HG03135 (cell line): Measurements from ENCODE around the gene PHACTR2.

ENCODE experiments used
- ATAC-seq: cut with Tn5 transposase; IDR thresholded peaks from one replicate; pipeline ENCODE4 v1.9.1; 2021; ENCODE audit warnings: mild to moderate bottlenecking, moderate library complexity; ENCODE audit not compliant: unreplicated experiment

Gene PHACTR2

DNA sequence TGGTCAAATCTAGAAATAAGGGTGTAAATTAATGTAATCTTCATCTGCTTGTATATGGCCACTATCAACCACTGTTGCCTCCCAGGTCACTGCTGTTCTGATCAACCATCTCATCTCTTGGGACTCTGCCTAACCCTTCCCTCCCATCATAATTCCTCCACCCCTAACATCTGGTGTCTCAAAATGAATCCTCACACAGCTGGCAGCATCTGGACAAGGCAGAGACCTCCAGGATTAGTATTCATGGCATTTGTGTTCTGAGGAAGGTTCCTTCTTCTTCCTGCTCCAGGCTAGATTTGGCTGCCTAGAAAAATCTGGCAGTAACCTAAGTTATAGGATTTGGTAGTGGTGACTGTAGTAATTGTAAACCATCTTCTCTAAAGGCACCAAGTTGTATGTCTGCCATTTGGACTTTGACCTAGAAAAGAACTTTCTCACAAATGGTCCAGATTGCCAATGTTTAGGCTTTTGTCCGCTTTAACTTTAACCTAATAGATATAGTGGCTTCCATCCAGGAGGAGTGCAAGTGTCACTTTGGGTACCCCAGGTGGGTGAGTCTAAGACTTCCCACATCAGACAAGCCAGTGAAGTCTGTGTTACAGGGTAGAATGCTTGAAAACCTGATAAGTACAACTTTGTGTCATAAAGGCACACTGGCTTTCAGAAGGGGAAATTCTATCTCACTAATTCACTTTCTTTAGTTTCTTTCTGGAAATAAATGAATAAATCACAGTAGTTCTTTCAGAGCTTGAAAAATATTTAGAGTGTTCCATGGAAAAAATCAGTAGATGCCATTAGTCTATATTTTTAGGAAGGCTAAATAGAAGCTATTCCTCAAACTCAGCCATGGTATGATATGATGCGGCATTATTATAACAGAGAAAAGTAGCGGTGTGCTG, 3.0 kb upstream of the PHACTR2 start:
- no peak for ATAC-seq

DNA sequence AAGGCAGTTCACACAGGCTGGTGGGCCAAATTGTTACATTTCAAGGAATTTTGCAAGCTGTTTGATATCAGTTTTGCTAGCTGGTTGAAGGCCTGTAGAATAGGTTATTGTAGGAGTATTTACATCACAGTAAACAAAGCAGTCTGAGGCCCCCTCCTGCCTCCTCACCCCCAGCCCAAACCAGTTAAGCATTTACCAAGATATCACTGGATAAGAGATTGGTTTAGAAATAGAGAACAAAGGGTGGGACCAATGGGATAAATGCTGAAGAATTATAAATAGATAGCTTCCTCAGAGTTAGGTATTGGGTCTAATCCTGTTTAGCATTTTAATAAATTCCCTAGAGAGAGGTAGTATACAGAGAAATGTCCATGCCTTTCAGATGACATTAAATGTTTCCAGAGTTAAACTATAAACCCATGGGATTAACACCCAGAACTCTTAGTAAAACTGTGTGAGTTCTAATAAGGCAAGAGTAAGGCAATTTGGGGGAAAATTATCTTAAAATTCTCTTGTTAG, 2.3 kb upstream of the PHACTR2 start:
- ATAC-seq: no peak

DNA sequence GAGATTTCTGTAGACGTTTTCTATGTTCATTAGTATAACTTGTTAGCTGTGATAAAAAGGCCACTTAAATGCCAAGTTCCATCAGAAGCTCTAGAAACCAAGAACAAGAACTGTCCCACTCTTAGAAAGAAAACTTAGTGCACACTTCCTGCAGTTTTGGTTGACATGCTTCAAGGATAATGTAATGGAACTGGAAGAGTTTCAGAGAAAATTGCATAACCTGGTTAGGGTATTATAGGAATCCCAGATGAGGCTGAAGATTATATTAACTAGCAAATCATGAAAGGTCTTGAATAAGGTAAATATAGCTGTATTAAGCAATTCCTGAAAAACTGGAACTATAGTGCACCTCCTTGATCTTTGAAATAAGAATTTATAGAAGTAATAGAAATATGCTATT, 1.8 kb upstream of the PHACTR2 start:
- ATAC-seq: no peak

DNA sequence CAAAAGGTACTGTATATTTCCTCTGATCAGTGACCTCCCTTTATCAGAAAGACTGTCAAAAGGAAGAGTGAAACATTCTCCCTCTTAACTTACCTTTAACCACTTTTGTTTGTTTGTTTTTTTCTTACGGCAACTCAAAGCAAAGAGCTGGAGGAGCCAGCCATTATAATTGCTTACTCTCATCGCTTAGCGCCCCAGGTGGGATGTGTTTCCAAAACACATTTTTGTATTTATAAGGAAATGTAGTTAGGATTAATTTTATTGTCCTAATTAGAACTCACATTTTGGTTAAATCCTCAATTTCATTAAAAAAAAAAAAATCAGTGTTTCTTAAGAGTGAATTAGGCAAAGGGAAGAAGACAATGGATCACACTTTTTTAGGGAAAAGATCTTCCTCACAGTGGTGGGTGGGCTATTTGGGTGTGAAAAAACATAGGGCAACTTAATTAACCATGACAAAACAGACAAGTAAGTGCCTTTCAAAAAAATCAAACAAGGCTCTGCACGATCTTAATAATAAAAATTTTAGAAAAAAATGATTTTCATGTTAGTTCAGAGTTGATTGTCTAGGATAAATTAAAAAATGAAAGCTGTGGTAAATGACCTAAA, 1.2 kb upstream of the PHACTR2 start:
- no peak for ATAC-seq

DNA sequence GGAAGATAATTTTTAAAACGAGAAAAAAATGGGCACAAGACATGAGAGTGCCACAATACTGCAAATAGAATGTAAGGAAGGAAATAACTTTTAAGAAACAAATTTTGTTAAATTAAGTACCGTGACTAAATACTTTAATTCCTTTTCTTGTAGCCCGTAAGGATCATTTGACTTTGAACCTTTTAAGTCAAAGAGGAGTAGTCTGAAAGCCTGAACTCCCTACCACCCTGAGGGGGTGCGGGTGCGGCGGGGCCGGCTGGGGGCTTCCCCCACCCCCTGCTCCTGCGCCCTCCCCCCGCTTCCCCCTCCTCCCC, 231 bp upstream of the PHACTR2 start:
- no peak for ATAC-seq

DNA sequence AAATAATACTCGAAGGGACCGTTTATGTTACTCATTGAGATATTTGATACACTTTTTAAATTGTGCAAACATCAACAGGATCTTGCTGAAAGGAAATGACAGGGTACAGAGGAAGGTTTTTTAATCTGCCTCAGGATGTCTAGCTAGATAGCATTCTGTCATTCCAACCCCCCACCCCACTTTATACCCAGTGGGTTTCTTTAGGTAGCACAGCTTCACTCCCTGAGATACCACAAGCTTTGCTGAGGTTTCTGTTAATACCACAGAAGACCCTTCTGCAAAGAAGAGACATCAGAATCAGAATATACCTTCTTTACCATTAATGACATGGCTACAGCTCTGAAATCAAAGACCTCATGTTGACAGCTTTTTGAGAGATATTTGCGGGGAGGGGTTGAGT, 1.3 kb downstream of the PHACTR2 start:
- ATAC-seq: no peak

DNA sequence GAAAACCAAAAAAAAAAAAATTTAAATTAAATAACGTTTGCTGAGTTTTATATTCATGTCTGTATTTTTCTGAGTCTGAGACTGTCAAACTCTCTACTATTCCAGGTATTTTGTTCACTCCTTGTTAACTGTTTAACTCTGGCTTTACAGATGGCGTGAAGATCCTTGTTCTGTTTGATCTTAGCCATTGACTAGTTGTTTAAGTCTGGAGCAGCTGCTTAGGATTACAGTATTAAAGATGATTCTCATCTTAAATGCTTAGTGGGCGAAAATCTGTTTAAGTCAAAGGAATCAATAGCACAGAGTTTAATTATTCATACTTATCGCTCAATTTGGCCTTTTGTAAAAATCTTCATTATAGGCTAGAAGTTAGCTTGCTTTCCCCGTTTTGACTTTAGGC, 2.4 kb downstream of the PHACTR2 start:
- ATAC-seq: no peak

DNA sequence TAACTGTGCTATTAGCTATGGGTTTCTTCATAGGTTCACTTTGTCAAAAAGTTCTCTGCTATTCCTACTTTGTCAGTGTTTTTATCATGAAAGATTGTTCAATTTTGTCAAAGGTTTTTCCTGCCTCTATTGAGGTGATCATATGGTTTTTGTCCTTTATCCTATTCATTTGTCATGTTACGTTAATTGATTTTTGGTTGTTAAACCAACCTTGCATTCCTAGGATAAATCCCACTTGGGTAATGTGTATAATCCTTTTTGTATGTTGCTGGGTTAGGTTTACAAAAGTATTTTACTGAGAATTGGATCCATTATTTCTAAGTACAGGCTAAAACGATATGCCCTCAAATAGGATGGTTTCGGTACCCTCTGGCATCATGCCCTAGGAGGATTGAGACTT, 5.0 kb downstream of the PHACTR2 start:
- ATAC-seq: no peak

DNA sequence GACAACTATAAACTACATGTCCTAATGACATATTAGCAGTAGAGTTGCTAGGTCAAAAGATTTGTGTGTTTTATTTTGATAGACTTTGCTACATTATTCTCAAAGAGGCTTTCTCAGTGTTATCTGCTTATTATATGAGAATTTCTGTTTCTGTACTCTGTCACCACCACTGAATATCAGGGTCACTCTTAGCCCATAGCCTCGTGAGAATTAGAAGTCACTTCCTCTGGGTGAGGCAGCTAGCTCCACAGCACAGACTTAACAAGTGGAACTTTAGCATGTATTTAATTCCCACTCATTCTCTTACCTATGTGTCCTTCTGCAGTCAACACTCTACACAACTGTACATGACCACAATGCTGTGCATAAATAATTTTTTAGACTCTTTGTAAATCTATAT, 6.7 kb downstream of the PHACTR2 start:
- no peak for ATAC-seq

DNA sequence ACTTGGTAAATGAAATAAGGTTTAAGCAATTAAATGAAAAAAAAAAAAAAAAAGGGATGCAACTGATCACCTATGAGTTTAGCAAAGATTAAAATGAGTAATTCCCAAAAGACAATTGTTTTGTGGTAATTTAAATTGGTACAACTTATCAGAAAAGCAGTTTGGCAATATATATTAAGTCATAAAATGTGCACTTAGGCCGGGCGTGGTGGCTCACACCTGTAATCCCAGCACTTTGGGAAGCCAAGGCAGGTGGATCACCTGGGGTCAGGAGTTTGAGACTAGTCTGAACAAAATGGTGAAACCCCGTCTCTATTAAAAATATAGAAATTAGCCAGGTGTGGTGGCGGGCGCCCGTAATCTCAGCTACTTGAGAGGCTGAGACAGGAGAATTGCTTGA, 7.9 kb downstream of the PHACTR2 start:
- no peak for ATAC-seq

DNA sequence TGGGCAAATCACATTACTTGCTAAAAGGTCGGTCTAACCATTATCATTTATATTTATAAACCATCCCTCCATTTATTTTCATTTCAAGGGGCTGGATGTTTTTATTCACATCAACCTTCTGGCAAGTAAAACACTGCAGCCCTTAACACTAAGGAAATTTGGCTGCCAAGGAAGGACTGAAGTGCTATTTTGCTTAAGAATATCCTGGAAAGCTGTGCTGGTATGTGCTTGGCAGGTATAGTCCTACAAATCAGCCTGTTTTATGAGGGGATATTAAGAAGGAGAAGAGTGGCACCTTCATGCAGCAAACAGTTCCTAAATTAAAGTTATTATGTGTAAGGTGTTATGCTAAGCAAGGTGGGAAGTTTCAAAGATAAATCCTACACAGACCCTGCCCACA, 9.8 kb downstream of the PHACTR2 start:
- ATAC-seq: no peak

DNA sequence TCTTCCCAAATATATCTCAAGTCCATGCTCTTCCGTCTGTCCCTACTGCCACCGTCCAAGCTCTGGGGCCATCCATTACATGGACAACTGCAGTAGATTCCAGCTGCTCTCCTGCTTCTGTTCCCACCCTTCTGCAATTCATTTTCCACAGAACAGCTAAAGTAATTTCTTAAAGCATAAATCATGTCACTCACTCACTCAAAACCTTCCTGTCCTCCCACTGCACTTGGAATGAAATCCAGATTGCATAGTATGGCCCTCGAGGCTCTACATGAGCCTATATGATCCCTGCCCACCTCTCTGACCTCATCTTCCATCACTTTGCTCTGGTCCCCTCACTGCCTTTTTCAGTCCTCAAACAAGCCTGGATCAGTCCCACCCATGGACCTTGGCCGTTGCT, 10.9 kb downstream of the PHACTR2 start:
- ATAC-seq: no peak

DNA sequence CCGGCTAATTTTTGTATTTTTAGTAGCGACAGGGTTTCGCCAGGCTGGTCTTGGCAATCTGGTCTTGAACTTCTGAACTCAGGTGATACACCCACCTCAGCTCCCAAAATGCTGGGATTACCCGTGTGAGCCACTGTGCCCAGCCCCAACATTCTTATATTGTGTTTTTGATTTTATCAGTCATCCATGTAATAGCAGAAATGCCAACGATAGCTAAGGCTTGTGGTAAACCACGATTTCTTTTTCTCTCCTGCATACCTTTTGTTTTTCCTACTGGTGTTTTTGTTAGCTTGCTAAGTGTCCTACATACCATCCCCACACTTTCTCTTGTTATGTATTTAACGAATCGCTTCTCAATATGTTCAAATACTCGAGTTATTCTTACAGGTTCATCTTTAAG, 12.1 kb downstream of the PHACTR2 start:
- ATAC-seq: no peak

DNA sequence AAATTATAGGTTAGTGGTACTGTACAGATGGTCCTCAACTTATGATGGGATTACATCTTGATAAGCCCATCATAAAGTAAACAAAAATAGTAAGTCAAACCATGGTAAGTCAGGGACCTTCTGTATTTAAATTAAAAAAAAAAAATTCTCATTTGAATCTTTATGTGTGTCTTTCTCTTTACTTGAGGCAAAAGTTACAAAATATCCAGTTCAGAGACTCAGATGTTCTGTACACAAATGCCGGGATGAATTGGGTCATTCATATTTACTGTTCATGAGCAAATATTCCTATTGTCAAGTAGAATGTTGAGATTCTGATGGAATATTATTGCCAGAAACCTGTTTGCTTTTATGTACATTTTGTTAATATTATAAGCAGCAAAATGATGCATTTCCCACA, 13.4 kb downstream of the PHACTR2 start:
- ATAC-seq: no peak

DNA sequence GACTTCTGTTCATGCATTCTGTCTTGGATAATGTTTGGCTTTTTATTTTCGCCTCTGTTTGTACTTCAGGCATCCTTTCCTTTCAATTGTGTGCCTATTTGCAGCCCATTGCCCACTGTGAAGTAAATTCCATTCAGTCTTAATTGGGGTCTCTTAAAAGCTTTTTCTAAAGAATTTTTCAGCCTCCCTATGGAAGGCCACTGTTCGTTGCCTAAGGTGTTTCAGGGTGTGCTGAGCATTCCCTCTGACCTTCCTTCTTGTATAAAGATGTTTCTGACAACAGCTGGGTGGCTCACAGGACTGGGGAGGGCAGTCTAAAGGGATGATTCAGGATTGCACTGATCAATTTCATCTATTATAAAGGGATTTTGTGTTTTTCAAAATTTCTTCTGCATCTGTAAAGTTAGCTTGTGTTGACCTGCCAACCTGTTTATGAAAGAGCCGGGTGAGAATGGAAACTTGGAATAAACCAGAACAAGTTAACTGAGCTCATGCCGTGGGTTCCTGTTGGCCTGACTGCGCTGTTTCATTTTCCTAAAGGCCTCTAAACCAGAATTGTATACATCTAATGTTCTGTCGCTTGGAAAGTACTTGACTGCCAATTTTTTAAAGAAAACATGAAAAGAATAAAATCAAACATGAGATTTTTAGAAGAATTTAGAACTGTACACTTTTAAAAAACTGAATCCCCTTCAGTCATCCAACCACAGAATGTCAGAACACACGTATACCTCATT, 14.3 kb downstream of the PHACTR2 start:
- no peak for ATAC-seq

DNA sequence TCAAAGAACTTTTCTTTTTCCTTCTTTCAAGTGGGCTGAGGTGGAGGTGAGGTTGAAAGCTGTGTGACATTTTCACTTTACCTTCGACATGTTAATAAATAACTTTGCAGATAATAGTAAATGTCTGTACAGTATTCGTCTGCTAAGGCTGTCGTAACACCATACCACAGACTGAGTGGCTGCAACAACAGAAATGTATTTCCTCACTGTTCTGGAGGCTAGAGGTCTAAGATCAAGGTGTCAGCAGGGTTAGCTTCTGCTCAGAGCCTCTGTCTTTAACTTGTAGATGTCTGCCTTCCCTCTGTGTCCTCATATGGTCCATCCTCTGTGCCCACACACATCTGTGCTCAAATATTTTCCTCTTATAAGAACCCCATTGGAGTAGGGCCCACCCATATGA, 14.9 kb downstream of the PHACTR2 start:
- ATAC-seq: no peak

DNA sequence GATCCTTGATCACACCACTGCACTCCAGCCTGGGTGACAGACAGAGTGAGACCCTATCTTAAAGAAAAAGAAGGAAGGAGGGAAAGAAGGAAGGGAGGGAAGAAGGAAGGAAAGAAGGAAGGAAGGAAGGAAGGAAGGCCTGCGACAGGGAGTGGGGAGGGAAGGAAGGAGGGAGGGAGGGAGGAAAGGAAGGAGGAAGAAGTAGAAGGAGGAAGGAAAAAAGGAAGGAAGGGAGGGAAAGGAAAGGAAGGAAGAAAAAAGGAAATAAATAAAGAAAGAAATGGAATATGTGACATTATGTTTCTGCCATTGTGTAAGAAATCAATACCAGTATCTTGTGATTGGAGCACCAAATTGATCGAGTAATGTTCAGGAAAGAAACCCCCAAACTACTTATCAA, 16.2 kb downstream of the PHACTR2 start:
- no peak for ATAC-seq

DNA sequence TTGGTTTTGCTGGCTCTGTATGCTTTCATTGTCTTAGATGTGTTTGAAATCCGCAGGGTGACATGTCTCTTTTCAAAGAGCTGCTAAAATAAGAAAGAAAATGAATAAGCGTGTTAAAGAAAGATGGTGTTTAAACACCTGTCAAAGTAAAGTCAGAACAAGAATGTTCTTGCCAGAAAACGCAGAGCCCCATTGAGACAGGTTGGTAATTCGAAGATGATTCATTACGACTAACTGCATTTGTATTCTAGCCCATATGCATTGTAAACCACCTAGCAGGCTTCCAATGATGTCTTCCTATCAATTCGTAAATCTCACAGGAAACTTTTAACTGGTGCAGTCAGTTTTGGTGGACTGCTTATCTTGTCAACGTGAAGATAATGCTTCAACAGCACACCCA, 16.8 kb downstream of the PHACTR2 start:
- ATAC-seq: no peak

DNA sequence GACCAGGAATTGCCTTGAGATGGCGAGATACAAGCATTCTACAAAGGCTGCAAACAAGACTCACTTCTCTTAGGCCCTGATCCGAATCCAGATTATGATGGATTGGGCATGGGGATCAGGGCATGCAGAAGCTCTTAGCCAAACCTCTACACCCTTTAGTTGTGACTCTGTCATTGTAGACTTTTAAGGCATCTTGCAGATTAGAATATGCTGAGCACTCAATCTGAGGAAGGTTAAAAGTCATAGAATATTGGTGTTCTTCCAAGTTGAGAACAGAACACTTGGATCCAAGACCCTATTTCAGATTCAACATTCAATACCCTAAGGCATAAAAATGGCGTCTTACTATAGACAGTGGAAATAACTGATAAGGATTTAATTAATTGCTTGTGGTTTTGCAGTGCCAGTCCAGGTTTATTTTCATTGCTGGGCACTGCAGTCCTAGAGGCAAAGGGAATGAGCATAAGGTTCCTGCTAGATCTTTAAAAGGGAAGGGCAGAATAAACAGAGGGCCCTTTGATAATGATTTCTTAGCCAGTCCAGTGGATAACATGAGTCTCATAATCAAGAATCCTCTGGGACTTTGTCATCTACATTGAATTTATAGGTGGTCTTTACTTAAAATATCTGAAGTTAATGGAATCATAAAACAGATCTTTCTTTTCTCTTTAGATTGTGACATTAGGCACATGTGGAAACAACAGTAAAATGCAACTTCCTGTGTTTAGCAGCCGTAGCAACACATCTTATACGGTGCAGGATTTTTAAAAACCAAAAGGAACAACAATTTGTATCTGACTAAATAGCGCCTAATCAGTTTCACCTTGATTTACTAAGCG, 17.6 kb downstream of the PHACTR2 start:
- ATAC-seq: no peak

DNA sequence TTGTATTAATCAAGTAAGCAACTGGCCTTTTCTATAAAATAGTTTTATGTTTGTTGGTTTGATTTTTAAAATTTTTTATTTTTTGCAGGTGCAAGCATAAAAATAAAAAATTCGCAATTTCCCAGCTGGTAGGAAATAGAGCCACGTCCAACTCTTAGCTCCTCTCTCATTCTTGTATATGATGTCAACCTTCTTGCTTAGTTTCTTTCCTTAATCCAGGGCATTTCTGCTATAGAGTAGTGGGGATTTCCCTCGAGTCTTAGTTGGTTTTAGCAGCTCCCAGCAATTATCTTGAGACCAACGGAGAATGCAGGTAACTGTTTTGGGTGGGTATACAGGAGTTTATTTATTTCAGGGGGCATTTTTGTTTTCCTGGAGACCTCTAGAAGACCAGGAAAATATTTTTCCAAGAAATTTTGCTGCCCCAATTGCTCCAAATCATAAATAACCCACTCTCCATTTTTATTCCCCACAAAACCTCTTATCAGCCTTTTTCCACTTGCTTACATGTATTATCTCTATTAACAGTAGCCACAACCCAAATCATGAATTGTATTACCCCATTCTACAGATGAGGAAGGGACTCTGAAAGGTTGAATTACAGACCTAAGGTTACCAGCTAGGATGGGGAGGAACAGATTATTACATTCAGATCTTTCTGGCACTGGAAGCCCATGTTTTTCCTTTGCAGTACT, 18.4 kb downstream of the PHACTR2 start:
- ATAC-seq: no peak

DNA sequence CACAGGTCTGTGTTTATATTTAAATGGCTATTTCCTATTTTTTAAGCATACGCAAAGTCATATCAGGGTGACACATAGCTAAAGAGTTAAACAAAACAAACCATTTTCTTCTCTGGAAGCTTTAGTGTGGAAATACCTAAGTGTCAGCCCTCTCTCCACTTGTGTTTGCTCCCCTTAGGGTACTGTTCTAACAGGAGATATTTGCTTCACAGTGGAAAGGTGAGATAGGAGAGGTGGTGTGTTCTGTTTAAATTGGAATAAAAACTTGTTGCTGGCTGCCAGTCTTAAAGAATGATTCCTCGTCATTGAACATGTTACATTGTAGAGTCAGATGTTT, 18.9 kb downstream of the PHACTR2 start:
- ATAC-seq: no peak
